Mucosa of rectum (tissue), 2 donors: ENCODE results near the gene FBXO42.

Experiments used
- H3K27ac ChIP-seq, 2 donors: one replicate each; pipeline ENCODE4 v1.7.0; 2013; ENCODE audit warnings: inconsistent platforms in 2 of 2, low read depth in 2 of 2, low read length in 2 of 2
- H3K27me3 ChIP-seq, 2 donors: one replicate each; pipeline ENCODE4 v1.7.0; 2013; ENCODE audit warnings: low read length in 2 of 2; ENCODE audit not compliant: control insufficient read depth in 2 of 2, insufficient read depth in 2 of 2
- H3K36me3 ChIP-seq, 2 donors: one replicate each; pipeline ENCODE4 v1.7.0; 2013; ENCODE audit warnings: low read length in 2 of 2; ENCODE audit not compliant: control insufficient read depth in 2 of 2, insufficient read depth in 2 of 2
- H3K4me1 ChIP-seq, 2 donors: one replicate each; pipeline ENCODE4 v1.7.0; 2013; ENCODE audit warnings: low read length in 2 of 2, mild to moderate bottlenecking in 1 of 2; ENCODE audit not compliant: control insufficient read depth in 2 of 2, insufficient read depth in 2 of 2
- H3K4me3 ChIP-seq, 2 donors: one replicate each; pipeline ENCODE4 v1.7.0; 2013; ENCODE audit warnings: low read length in 2 of 2
- H3K9ac ChIP-seq, 2 donors: one replicate each; pipeline ENCODE4 v1.7.0; 2013; ENCODE audit warnings: low read length in 2 of 2, low read depth in 1 of 2, mild to moderate bottlenecking in 1 of 2
- H3K9me3 ChIP-seq, 2 donors: one replicate each; pipeline ENCODE4 v1.7.0; 2013; ENCODE audit warnings: low read length in 2 of 2; ENCODE audit not compliant: control insufficient read depth in 2 of 2
- donor health status: healthy.
- donor health status: Normal muscosa, but diverticular disease.

Gene FBXO42

GRCh38 chr1:16235347-16235746 is 116.9 kb downstream of the FBXO42 start:
- H3K4me3 ChIP-seq = no peak overlapping the region
- no peak overlapping the region for H3K27ac ChIP-seq
- H3K9me3 ChIP-seq = no peaks in the 10 kb centered on the region

GRCh38 chr1:16233431-16233830 is 118.8 kb downstream of the FBXO42 start:
- peaks cover 0 to 4% of the 10 kb centered on the region in 2 donors for H3K27me3 ChIP-seq
- no peak overlapping the region for H3K27ac ChIP-seq
- H3K36me3 ChIP-seq = no peaks in the 10 kb centered on the region
- no peaks in the 10 kb centered on the region for H3K9me3 ChIP-seq
- no peak overlapping the region for H3K4me3 ChIP-seq
- H3K9ac ChIP-seq = no peak overlapping the region
- H3K4me1 ChIP-seq = peaks cover 14 to 18% of the 10 kb centered on the region in 2 donors

More at GRCh38 chr1:16235347-16235746, 116.9 kb downstream of the FBXO42 start:
- H3K4me1 ChIP-seq = peaks cover 14 to 18% of the 10 kb centered on the region in 2 donors
- no peaks in the 10 kb centered on the region for H3K27me3 ChIP-seq
- no peaks in the 10 kb centered on the region for H3K36me3 ChIP-seq
- no peak overlapping the region for H3K9ac ChIP-seq

DNA sequence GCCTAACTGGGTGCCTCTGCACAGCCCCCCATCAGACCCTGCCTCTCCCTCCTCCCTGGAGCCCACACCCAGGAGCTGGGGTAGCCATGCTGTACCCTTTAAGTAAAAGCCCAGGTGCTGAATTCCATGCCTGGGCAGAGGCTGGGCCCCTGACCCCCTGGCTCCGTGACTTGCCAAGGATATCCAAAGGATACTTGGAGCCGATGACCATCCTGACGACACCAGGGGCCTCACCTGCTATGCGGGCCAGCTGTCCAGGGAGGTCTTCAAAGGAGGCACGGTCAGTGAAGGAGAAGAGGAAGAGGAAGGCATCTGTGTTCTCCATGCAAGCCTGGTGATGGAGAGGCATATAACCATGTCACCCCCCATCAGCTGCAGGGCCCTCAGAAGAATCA is 120.0 kb downstream of the FBXO42 start:
- H3K36me3 ChIP-seq = no peaks in the 10 kb centered on the region
- H3K4me3 ChIP-seq = no peak overlapping the region
- H3K9ac ChIP-seq = no peak overlapping the region
- peaks cover 11 to 13% of the 10 kb centered on the region in 2 donors for H3K4me1 ChIP-seq
- no peak overlapping the region for H3K27ac ChIP-seq
- H3K9me3 ChIP-seq = no peaks in the 10 kb centered on the region
- H3K27me3 ChIP-seq = peaks cover 2 to 6% of the 10 kb centered on the region in 2 donors

DNA sequence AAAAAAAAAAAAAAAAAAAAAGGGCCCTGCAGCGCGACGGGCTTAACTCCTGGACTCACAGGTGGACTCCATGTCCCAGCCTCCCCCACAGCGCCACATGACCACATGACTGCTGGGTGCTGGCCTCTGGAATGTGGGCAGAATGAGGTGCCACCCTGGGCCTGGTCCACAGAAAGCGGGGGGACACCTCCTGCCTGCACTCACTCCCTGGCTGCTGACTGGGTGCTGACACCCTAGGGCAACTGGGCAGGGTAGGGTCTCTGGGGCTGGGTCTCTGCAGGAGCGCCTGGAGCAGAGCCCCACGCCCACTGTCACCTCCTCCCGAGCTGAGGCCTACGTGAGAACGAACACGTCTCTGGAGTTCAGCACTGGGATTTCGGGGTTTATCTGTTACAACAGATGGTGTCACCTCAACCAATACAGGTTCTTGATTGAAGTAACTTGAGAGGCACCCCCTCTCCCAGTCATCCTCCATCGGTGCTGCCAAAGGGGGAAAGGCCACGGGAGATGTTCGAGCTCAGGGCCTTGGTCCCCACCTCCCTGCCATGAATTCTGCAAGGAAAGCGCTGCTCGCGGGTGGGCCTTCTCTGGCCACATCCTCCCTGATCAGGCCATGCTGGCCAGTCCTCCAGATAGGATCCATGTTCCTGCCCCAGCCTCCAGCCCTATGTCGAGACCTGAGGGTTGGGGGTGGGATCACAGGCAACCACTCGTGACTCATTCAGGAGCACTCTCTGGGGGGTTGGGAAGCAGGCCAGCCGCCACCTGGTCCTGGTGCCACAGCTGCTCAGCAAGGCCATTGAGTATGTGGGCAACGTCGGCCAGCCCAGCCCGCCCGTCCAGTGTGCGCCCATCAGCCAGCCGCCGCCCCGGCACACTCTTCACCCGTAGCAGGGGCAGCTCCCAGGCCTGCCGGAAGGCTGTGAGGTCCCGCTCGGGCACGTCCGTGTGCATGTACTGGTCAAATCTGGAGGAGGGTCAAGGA is 120.7 kb downstream of the FBXO42 start:
- Histone ChIP-seq H3K4me3 (no peak overlapping the region), H3K9ac (no peak overlapping the region), H3K4me1 (peaks cover 8% of the 10 kb centered on the region in 2 donors), H3K27ac (no peak overlapping the region), H3K36me3 (no peaks in the 10 kb centered on the region), H3K9me3 (no peaks in the 10 kb centered on the region), H3K27me3 (peaks cover 2 to 6% of the 10 kb centered on the region in 2 donors)

GRCh38 chr1:16230744-16231143 is 121.5 kb downstream of the FBXO42 start:
- H3K4me1 ChIP-seq = no peaks in the 10 kb centered on the region
- no peak overlapping the region for H3K9ac ChIP-seq
- no peaks in the 10 kb centered on the region for H3K9me3 ChIP-seq

GRCh38 chr1:16229976-16230740 is 122.1 kb downstream of the FBXO42 start:
- no peaks in the 10 kb centered on the region for H3K4me1 ChIP-seq
- no peaks in the 10 kb centered on the region for H3K9me3 ChIP-seq
- H3K27me3 ChIP-seq = peaks cover 2 to 6% of the 10 kb centered on the region in 2 donors

More at GRCh38 chr1:16230744-16231143, 121.5 kb downstream of the FBXO42 start:
- no peak overlapping the region for H3K27ac ChIP-seq
- no peak overlapping the region for H3K4me3 ChIP-seq
- peaks cover 2 to 6% of the 10 kb centered on the region in 2 donors for H3K27me3 ChIP-seq
- H3K36me3 ChIP-seq = no peaks in the 10 kb centered on the region

GRCh38 chr1:16226490-16227179 is 125.6 kb downstream of the FBXO42 start:
- H3K27me3 ChIP-seq = peaks cover 2 to 6% of the 10 kb centered on the region in 2 donors
- no peaks in the 10 kb centered on the region for H3K4me1 ChIP-seq
- peak overlapping the region in 1 of 2 donors; percentile 18 for H3K9ac ChIP-seq
- no peaks in the 10 kb centered on the region for H3K9me3 ChIP-seq
- no peak overlapping the region for H3K27ac ChIP-seq
- peak overlapping the region; percentile 24 to 52 for H3K4me3 ChIP-seq
- H3K36me3 ChIP-seq = no peaks in the 10 kb centered on the region

More at GRCh38 chr1:16229976-16230740, 122.1 kb downstream of the FBXO42 start:
- no peak overlapping the region for H3K9ac ChIP-seq
- H3K27ac ChIP-seq = no peak overlapping the region
- no peak overlapping the region for H3K4me3 ChIP-seq
- H3K36me3 ChIP-seq = no peaks in the 10 kb centered on the region

DNA sequence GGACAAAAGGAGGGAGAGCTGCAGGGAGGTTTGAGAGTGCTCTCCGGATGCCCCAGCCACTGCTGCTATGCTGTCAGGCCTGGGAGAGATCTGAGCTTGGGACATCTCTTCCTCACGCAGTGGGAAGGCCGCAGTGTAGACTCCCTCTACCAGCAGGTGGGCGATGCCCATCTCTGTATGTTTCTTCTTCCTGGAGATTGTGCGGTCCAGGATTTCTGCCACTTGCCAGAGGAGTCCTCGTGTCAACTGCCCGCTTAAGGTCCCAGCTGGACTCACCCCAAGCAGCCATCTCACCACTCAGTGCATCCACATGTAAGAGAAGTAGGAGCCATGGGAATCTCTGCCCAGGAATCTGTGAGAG is 126.2 kb downstream of the FBXO42 start:
- no peak overlapping the region for H3K27ac ChIP-seq

DNA sequence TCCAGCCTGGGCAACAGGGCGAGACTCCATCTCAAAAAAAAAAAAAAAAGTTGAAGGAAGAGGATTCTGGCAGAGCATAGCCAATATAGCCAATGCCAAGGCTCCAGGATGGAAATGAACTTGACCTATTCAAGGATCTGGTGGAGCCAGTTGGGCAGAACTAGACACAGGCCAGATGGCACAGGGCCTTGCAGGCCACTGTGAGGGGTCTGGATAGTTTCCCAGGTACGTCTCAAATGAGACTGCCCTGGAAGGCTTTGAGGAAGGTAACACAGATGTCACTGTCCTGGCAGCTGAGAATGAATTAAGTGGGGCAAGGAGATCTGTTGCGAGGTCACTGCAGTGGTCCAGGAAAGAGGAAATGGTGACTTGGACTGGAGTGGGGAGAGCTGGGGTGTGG is 127.8 kb downstream of the FBXO42 start:
- no peak overlapping the region for H3K9ac ChIP-seq
- no peaks in the 10 kb centered on the region for H3K4me1 ChIP-seq
- H3K27ac ChIP-seq = no peak overlapping the region
- no peak overlapping the region for H3K4me3 ChIP-seq
- H3K9me3 ChIP-seq = no peaks in the 10 kb centered on the region
- H3K27me3 ChIP-seq = peaks cover 2 to 6% of the 10 kb centered on the region in 2 donors
- H3K36me3 ChIP-seq = no peaks in the 10 kb centered on the region

More for the DNA sequence above, 126.2 kb downstream of the FBXO42 start:
- Histone ChIP-seq H3K9ac (no peak overlapping the region), H3K36me3 (no peaks in the 10 kb centered on the region), H3K4me3 (peak overlapping the region in 1 of 2 donors; percentile 13), H3K4me1 (no peaks in the 10 kb centered on the region), H3K27me3 (peaks cover 2 to 6% of the 10 kb centered on the region in 2 donors), H3K9me3 (no peaks in the 10 kb centered on the region)
